OCI-LY3 (cell line): Measurements from ENCODE around the gene MTCL3.

Source experiments
- H2AFZ ChIP-seq: fragments of 200-600, 300-600 bp; shearing (Covaris generic); 2 replicates; pipeline ENCODE4 v1.6.0; 2014; ENCODE audit warnings: antibody characterized with exemption, low read depth, low read length
- H3K27ac ChIP-seq: fragments of 200-600, 300-600 bp; sonication (generic); 2 replicates; pipeline ENCODE4 v1.5.1; 2014; ENCODE audit warnings: mild to moderate bottlenecking, low read length, moderate library complexity, mixed read lengths
- H3K27me3 ChIP-seq: fragments of 200-600, 300-600 bp; sonication (generic); 2 replicates; pipeline ENCODE4 v1.6.1; 2014; ENCODE audit warnings: low read depth, low read length, mixed read lengths
- H3K36me3 ChIP-seq: fragments of 200-600, 300-600 bp; sonication (generic); replicated peaks from 2 replicates; pipeline ENCODE3; 2014; ENCODE audit warnings: low read depth, low read length, mixed read lengths
- H3K4me1 ChIP-seq: fragments of 300-600, 200-600 bp; sonication (generic); 2 replicates; pipeline ENCODE4 v1.6.1; 2014; ENCODE audit warnings: low read length, mixed read lengths
- H3K4me2 ChIP-seq: fragments of 200-600, 300-600 bp; sonication (generic); 2 replicates; pipeline ENCODE4 v1.6.1; 2014; ENCODE audit warnings: low read length, mixed read lengths
- H3K4me3 ChIP-seq: fragments of 300-600, 200-600 bp; sonication (generic); 2 replicates; pipeline ENCODE4 v1.5.1; 2014; ENCODE audit warnings: antibody characterized with exemption, mild to moderate bottlenecking, low read length, moderate library complexity
- H3K79me2 ChIP-seq: fragments of 300-600, 200-600 bp; shearing (Covaris generic); 2 replicates; pipeline ENCODE4 v1.6.1; 2014; ENCODE audit warnings: mild to moderate bottlenecking, low read length, mixed read lengths
- H3K9ac ChIP-seq: fragments of 300-600, 200-600 bp; shearing (Covaris generic); 2 replicates; pipeline ENCODE4 v1.6.0; 2014; ENCODE audit warnings: mild to moderate bottlenecking, low read length, moderate library complexity
- H3K9me3 ChIP-seq: fragments of 200-600, 300-600 bp; shearing (Covaris generic); 2 replicates; pipeline ENCODE4 v1.6.1; 2014; ENCODE audit warnings: low read length, mixed read lengths; ENCODE audit not compliant: insufficient read depth
- H4K20me1 ChIP-seq: fragments of 200-600, 300-600 bp; sonication (generic); 2 replicates; pipeline ENCODE4 v1.6.1; 2016; ENCODE audit warnings: low read length, mixed read lengths; ENCODE audit not compliant: insufficient read depth
- CTCF ChIP-seq: fragments of 200-600, 300-600 bp; sonication (generic); IDR thresholded peaks from 2 replicates; pipeline ENCODE4 v1.5.1; 2014; ENCODE audit warnings: antibody characterized with exemption, low read length, low read depth
- EZH2phosphoT487 ChIP-seq: fragments of 200-600 bp; shearing (Covaris generic); IDR thresholded peaks from 2 replicates; pipeline ENCODE4 v1.6.1; 2018; ENCODE audit warnings: antibody characterized with exemption, mixed run types, low read depth

The MTCL3 gene

GRCh38 chr6:127457456-127458064 lies 61.6 kb downstream of the MTCL3 start:
- H3K79me2 ChIP-seq = no peaks in the 10 kb centered on the region
- TF ChIP-seq EZH2phosphoT487 (no peak), CTCF (no peak)
- H3K4me3 ChIP-seq = no peak overlapping the region
- no peaks in the 10 kb centered on the region for H3K9me3 ChIP-seq
- H3K4me1 ChIP-seq = no peaks in the 10 kb centered on the region
- H3K27ac ChIP-seq = no peak overlapping the region
- peaks cover under 1% of the 10 kb centered on the region; the same call in 1 of the 2 replicates for H3K27me3 ChIP-seq
- H2AFZ ChIP-seq = no peak overlapping the region
- no peak overlapping the region for H3K4me2 ChIP-seq
- H3K9ac ChIP-seq = no peak overlapping the region
- no peaks in the 10 kb centered on the region for H4K20me1 ChIP-seq
- H3K36me3 ChIP-seq = no peaks in the 10 kb centered on the region

- no peaks in the 10 kb centered on the region for H3K79me2 ChIP-seq
- H3K9ac ChIP-seq = no peak overlapping the region
- no peak overlapping the region for H2AFZ ChIP-seq
- no peaks in the 10 kb centered on the region for H3K9me3 ChIP-seq
- no peaks in the 10 kb centered on the region for H3K4me1 ChIP-seq
- no peaks in the 10 kb centered on the region for H4K20me1 ChIP-seq
- peaks cover 3% of the 10 kb centered on the region; the same call in 1 of the 2 replicates for H3K27me3 ChIP-seq
- no peaks in the 10 kb centered on the region for H3K36me3 ChIP-seq
- TF ChIP-seq EZH2phosphoT487 (no peak), CTCF (no peak)
- H3K4me2 ChIP-seq = no peak overlapping the region
- H3K4me3 ChIP-seq = no peak overlapping the region
- no peak overlapping the region for H3K27ac ChIP-seq
Observed at GRCh38 chr6:127456465-127456864, 62.7 kb downstream of the MTCL3 start.

GRCh38 chr6:127453845-127454619 lies 65.1 kb downstream of the MTCL3 start:
- no peak overlapping the region for H3K27ac ChIP-seq
- peaks cover 3% of the 10 kb centered on the region; the same call in 1 of the 2 replicates for H3K27me3 ChIP-seq

GRCh38 chr6:127452803-127453202 lies 66.3 kb downstream of the MTCL3 start:
- Histone ChIP-seq H3K9ac (no peak overlapping the region), H3K4me3 (no peak overlapping the region), H3K4me1 (no peaks in the 10 kb centered on the region), H3K9me3 (no peaks in the 10 kb centered on the region), H3K79me2 (no peaks in the 10 kb centered on the region), H3K36me3 (no peaks in the 10 kb centered on the region), H3K4me2 (no peak overlapping the region), H3K27ac (no peak overlapping the region), H4K20me1 (no peaks in the 10 kb centered on the region), H3K27me3 (peaks cover 3% of the 10 kb centered on the region; the same call in 1 of the 2 replicates), H2AFZ (no peak overlapping the region)
- TF ChIP-seq EZH2phosphoT487 (no peak), CTCF (no peak)

More at GRCh38 chr6:127453845-127454619, 65.1 kb downstream of the MTCL3 start:
- Histone ChIP-seq H3K36me3 (no peaks in the 10 kb centered on the region), H3K4me2 (no peak overlapping the region), H3K4me1 (no peaks in the 10 kb centered on the region), H3K9ac (no peak overlapping the region), H3K4me3 (no peak overlapping the region), H2AFZ (no peak overlapping the region), H4K20me1 (no peaks in the 10 kb centered on the region), H3K79me2 (no peaks in the 10 kb centered on the region), H3K9me3 (no peaks in the 10 kb centered on the region)
- no peak for TF ChIP-seq EZH2phosphoT487
